Osteoblast (primary cell): ENCODE data around the gene C14orf132. TPM values are rescaled to one million over a fixed set of nuclear protein-coding genes. Genes with fewer than 3 reads are reported as not detected.

ENCODE experiments used
- DNase-seq: peaks from one replicate; pipeline ENCODE4 v3.0.0; 2011; ENCODE audit warnings: low spot score, mixed read lengths; ENCODE audit not compliant: insufficient read length; ENCODE audit errors: missing footprints
- H2AFZ ChIP-seq: 2 replicates; pipeline ENCODE4 v1.6.0; 2011; ENCODE audit warnings: mild to moderate bottlenecking, low read length
- H3K27ac ChIP-seq: 2 replicates; pipeline ENCODE4 v1.5.1; 2011; ENCODE audit warnings: mild to moderate bottlenecking, low read depth, low read length, moderate library complexity
- H3K27me3 ChIP-seq: 2 replicates; pipeline ENCODE4 v1.6.0; 2012; ENCODE audit warnings: mild to moderate bottlenecking, control low read depth, inconsistent platforms, low read length, moderate library complexity; ENCODE audit not compliant: insufficient read depth
- H3K36me3 ChIP-seq: 2 replicates; pipeline ENCODE4 v1.5.1; 2011; ENCODE audit warnings: mild to moderate bottlenecking, low read length, control low read depth, moderate library complexity; ENCODE audit not compliant: insufficient read depth
- H3K4me1 ChIP-seq: 2 replicates; pipeline ENCODE4 v1.5.1; 2011; ENCODE audit warnings: mild to moderate bottlenecking, low read length, control low read depth, moderate library complexity; ENCODE audit not compliant: insufficient read depth
- H3K4me2 ChIP-seq: 2 replicates; pipeline ENCODE4 v1.6.0; 2011; ENCODE audit warnings: mild to moderate bottlenecking, low read length; ENCODE audit not compliant: insufficient read depth
- H3K4me3 ChIP-seq: fragments of 200-600 bp; sonication (generic); 3 replicates; pipeline ENCODE4 v1.5.1; 2012; ENCODE audit warnings: mild to moderate bottlenecking, low read length, inconsistent platforms; ENCODE audit not compliant: insufficient read depth
- H3K79me2 ChIP-seq: 2 replicates; pipeline ENCODE4 v1.6.0; 2012; ENCODE audit warnings: mild to moderate bottlenecking, low read length, control low read depth, inconsistent platforms; ENCODE audit not compliant: insufficient read depth
- H3K9me3 ChIP-seq: 2 replicates; pipeline ENCODE4 v1.5.1; 2011; ENCODE audit warnings: low read depth, low read length, control low read depth
- H4K20me1 ChIP-seq: 2 replicates; pipeline ENCODE4 v1.6.0; 2012; ENCODE audit warnings: mild to moderate bottlenecking, low read length, control low read depth; ENCODE audit not compliant: insufficient read depth
- total RNA-seq: library from RNA; depleted of rRNA; stranded (reverse); fragments of >200 nt; gene quantifications from 2 replicates; pipeline ENCODE4 v1.2.3, GENCODE V29; 2012
- TF ChIP-seq, protein P1 (sequence below): IDR thresholded peaks from 2 replicates; pipeline ENCODE4 v1.5.1; 2011; ENCODE audit warnings: mild to moderate bottlenecking, low read depth, low read length, moderate library complexity; ENCODE audit errors: extremely low read depth

The C14orf132 gene
- total RNA-seq, 1 donor: 40.2 TPM

GRCh38 chr14:96102081-96102856 is 63.1 kb downstream of the C14orf132 start:
- no peak overlapping the region for H3K4me2 ChIP-seq
- TF ChIP-seq, protein P1, sequence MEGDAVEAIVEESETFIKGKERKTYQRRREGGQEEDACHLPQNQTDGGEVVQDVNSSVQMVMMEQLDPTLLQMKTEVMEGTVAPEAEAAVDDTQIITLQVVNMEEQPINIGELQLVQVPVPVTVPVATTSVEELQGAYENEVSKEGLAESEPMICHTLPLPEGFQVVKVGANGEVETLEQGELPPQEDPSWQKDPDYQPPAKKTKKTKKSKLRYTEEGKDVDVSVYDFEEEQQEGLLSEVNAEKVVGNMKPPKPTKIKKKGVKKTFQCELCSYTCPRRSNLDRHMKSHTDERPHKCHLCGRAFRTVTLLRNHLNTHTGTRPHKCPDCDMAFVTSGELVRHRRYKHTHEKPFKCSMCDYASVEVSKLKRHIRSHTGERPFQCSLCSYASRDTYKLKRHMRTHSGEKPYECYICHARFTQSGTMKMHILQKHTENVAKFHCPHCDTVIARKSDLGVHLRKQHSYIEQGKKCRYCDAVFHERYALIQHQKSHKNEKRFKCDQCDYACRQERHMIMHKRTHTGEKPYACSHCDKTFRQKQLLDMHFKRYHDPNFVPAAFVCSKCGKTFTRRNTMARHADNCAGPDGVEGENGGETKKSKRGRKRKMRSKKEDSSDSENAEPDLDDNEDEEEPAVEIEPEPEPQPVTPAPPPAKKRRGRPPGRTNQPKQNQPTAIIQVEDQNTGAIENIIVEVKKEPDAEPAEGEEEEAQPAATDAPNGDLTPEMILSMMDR: peak; percentile 8
- H3K27ac ChIP-seq: peak overlapping the region; percentile 47

DNA sequence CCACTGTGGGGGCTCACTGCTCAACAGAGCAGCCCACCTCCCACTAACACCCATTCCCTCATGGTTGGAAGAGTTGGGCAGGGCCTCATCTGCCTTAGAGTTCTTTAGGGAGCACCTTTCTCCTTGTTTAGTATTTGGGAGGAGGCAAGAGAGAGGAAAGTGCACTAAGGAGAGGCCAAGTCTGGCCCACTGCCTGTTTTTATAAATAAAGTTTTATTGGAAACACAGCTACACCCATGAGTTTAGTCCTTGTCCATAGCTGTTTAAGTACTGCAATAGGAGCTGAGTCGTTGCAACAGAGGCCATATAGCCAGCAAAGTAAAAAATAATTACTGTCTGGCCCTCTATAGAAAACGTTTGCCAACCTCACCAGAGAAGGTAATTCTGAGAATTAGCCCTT is 63.9 kb downstream of the C14orf132 start:
- Histone ChIP-seq H3K9me3 (no peaks in the 10 kb centered on the region), H3K27me3 (no peaks in the 10 kb centered on the region), H2AFZ (no peak overlapping the region), H3K79me2 (no peaks in the 10 kb centered on the region), H3K27ac (peak overlapping the region; percentile 91), H3K4me2 (no peak overlapping the region), H3K4me3 (no peak overlapping the region), H3K36me3 (no peaks in the 10 kb centered on the region), H4K20me1 (no peaks in the 10 kb centered on the region), H3K4me1 (peaks cover 20% of the 10 kb centered on the region)
- no peak for DNase-seq
- TF ChIP-seq, protein P1: no peak

More at GRCh38 chr14:96102081-96102856, 63.1 kb downstream of the C14orf132 start:
- no peak overlapping the region for H3K4me3 ChIP-seq
- no peaks in the 10 kb centered on the region for H4K20me1 ChIP-seq
- H3K9me3 ChIP-seq: no peaks in the 10 kb centered on the region
- H3K4me1 ChIP-seq: peaks cover 20% of the 10 kb centered on the region
- no peaks in the 10 kb centered on the region for H3K36me3 ChIP-seq
- H3K79me2 ChIP-seq: no peaks in the 10 kb centered on the region
- DNase-seq: no peak
- H2AFZ ChIP-seq: no peak overlapping the region
- H3K27me3 ChIP-seq: no peaks in the 10 kb centered on the region

- Histone ChIP-seq H3K4me2 (peak overlapping the region; percentile 12), H3K36me3 (no peaks in the 10 kb centered on the region), H3K4me1 (peaks cover 20% of the 10 kb centered on the region), H3K4me3 (no peak overlapping the region), H3K79me2 (no peaks in the 10 kb centered on the region), H3K9me3 (no peaks in the 10 kb centered on the region), H3K27ac (peak overlapping the region; percentile 91), H2AFZ (peak overlapping the region; percentile 67), H3K27me3 (no peaks in the 10 kb centered on the region), H4K20me1 (no peaks in the 10 kb centered on the region)
- TF ChIP-seq, protein P1: no peak
- no peak for DNase-seq
Measured at GRCh38 chr14:96103560-96104460, 64.6 kb downstream of the C14orf132 start.
